Glomerular visceral epithelial cell (primary cell): ENCODE results near the gene RGS9BP.
"Not testable (repeated sequence)": the region's sequence is repeated elsewhere in the genome, so short reads cannot be mapped to it uniquely, and the experiment has no call there.

Experiments used
- DNase-seq: peaks from one replicate; pipeline ENCODE4 v3.0.0-alpha.2; 2016; ENCODE audit errors: extremely low spot score

The RGS9BP gene

GRCh38 chr19:32671883-32672593, 3.6 kb upstream of the RGS9BP start:
- no peak for DNase-seq

GRCh38 chr19:32672841-32673240, 2.8 kb upstream of the RGS9BP start:
- DNase-seq, result no peak

GRCh38 chr19:32673573-32673972, 2.1 kb upstream of the RGS9BP start:
- DNase-seq, result no peak

- DNase-seq, result no peak
Observed at GRCh38 chr19:32674153-32674930, 1.3 kb upstream of the RGS9BP start.

GRCh38 chr19:32674931-32675719, 523 bp upstream of the RGS9BP start, which contains the start of gene ANKRD27:
ANKRD27 (minus strand) TSS chr19:32675180; CDS start chr19:32659015, 16,165 bp downstream.
- peak; percentile 99 for DNase-seq

GRCh38 chr19:32676186-32676894, 692 bp downstream of the RGS9BP start:
- peak; percentile 22 for DNase-seq

- DNase-seq, result no peak
Observed at GRCh38 chr19:32676895-32677359, 1.3 kb downstream of the RGS9BP start.

- DNase-seq, result no peak
Observed at GRCh38 chr19:32677657-32678056, 2.0 kb downstream of the RGS9BP start.

- DNase-seq, result no peak
Observed at GRCh38 chr19:32680986-32681385, 5.3 kb downstream of the RGS9BP start.

GRCh38 chr19:32682317-32682716, 6.7 kb downstream of the RGS9BP start:
- DNase-seq, result no peak

- DNase-seq, result no peak
Observed at GRCh38 chr19:32686847-32687475, 11.3 kb downstream of the RGS9BP start.

- no peak for DNase-seq
Observed at GRCh38 chr19:32687681-32688080, 12.0 kb downstream of the RGS9BP start.

- no peak for DNase-seq
Observed at GRCh38 chr19:32688311-32688710, 12.7 kb downstream of the RGS9BP start.

- DNase-seq, result peak; percentile 83
Observed at GRCh38 chr19:32691291-32691951, 15.8 kb downstream of the RGS9BP start, which contains the start of gene NUDT19. NUDT19 (plus strand) TSS chr19:32691821; CDS start chr19:32691961, 140 bp downstream.

GRCh38 chr19:32691952-32692726, 16.5 kb downstream of the RGS9BP start:
- DNase-seq, result peak; percentile 60

GRCh38 chr19:32692727-32693061, 17.0 kb downstream of the RGS9BP start:
- DNase-seq, result no peak

GRCh38 chr19:32693151-32694108, 17.8 kb downstream of the RGS9BP start:
- DNase-seq, result not testable (repeated sequence)

GRCh38 chr19:32694316-32694715, 18.7 kb downstream of the RGS9BP start:
- not testable (repeated sequence) for DNase-seq
